BJ (cell line): ENCODE measurements around the gene ADAMTS12. TPM values are rescaled to one million over a fixed set of nuclear protein-coding genes. Genes with fewer than 3 reads are reported as not detected.

ENCODE experiments used
- CTCF ChIA-PET: fragments of 350-600 bp; formaldehyde crosslinking; extraction: SDS; loops from one replicate; lab custom pipeline; 2021; ENCODE audit warnings: antibody characterized with exemption, inconsistent platforms; lab: Yijun Ruan, JAX
- POLR2A ChIA-PET: fragments of 300-600 bp; sonication (Branson Sonifier 250); formaldehyde crosslinking; extraction: SDS; loops from one replicate; lab custom pipeline; 2021; ENCODE audit warnings: antibody characterized with exemption; lab: Charles Lee
- DNase-seq: peaks from one replicate; pipeline ENCODE4 v3.0.0-alpha.2; 2011; ENCODE audit warnings: low read depth
- H3K27me3 ChIP-seq: 2 replicates; pipeline ENCODE4 v1.6.0; 2011; ENCODE audit warnings: low read length; ENCODE audit not compliant: control insufficient read depth, insufficient read depth
- H3K36me3 ChIP-seq: 2 replicates; pipeline ENCODE4 v1.5.1; 2011; ENCODE audit warnings: low read length; ENCODE audit not compliant: control insufficient read depth, insufficient read depth
- H3K4me3 ChIP-seq: 2 replicates; pipeline ENCODE4 v1.5.1; 2011; ENCODE audit warnings: low read depth, mild to moderate bottlenecking, control low read depth, low read length
- polyA plus RNA-seq: library from polyadenylated mRNA; depleted of rRNA; stranded (reverse); fragments of >200 nt; gene quantifications from 2 replicates; pipeline ENCODE4 v1.2.3, GENCODE V29; 2011
- TF ChIP-seq, protein P1 (sequence below): IDR thresholded peaks from 2 replicates; pipeline ENCODE4 v1.5.1; 2011; ENCODE audit warnings: low read depth, mild to moderate bottlenecking, control low read depth, inconsistent platforms, low read length, moderate library complexity; ENCODE audit not compliant: insufficient read depth

Gene ADAMTS12
- polyA plus RNA-seq, 1 experiment = 25.6 TPM

DNA sequence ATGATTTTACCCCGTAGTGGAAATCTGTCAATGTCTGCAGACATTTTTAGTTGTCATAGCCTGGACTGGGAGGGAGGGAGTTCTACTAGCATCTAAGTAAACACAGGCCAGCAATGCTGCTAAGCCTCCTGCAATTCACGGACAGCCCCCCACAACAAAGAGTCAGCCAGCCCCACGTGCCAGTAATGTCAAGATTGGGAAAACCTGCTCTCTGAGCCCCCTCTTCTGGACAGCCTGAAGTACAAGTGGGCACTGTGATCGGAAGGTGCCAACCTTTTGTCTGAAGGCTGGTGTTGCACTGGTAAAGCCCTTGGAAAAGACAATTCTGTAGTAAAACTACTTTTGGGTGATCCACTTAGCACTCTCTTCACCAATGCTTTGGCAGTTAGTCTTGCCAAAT lies 296.5 kb downstream of the ADAMTS12 start:
- ChIA-PET CTCF (no interaction called here), POLR2A (no interaction called here)
- Histone ChIP-seq H3K36me3 (no peaks in the 10 kb centered on the region), H3K27me3 (no peaks in the 10 kb centered on the region), H3K4me3 (no peak overlapping the region)
- DNase-seq = no peak
- TF ChIP-seq, protein P1, sequence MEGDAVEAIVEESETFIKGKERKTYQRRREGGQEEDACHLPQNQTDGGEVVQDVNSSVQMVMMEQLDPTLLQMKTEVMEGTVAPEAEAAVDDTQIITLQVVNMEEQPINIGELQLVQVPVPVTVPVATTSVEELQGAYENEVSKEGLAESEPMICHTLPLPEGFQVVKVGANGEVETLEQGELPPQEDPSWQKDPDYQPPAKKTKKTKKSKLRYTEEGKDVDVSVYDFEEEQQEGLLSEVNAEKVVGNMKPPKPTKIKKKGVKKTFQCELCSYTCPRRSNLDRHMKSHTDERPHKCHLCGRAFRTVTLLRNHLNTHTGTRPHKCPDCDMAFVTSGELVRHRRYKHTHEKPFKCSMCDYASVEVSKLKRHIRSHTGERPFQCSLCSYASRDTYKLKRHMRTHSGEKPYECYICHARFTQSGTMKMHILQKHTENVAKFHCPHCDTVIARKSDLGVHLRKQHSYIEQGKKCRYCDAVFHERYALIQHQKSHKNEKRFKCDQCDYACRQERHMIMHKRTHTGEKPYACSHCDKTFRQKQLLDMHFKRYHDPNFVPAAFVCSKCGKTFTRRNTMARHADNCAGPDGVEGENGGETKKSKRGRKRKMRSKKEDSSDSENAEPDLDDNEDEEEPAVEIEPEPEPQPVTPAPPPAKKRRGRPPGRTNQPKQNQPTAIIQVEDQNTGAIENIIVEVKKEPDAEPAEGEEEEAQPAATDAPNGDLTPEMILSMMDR = no peak

DNA sequence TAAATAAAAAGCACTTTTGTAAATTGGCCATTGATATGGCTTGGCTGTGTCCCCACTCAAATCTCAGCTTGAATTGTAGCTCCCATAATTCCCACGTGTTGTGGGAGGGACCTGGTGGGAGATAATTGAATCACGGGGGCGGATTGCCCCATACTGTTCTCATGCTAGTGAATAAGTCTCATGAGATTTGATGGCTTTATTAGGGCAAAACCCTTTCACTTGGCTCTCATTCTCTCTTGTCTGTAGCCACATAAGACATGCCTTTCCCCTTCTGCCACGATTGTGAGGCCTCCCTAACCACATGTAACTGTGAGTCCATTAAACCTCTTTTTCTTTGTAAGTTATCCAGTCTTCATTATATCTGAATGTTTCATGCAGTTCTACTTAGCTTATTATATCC lies 297.8 kb downstream of the ADAMTS12 start:
- CTCF ChIA-PET = no interaction called here
- no peak for DNase-seq

DNA sequence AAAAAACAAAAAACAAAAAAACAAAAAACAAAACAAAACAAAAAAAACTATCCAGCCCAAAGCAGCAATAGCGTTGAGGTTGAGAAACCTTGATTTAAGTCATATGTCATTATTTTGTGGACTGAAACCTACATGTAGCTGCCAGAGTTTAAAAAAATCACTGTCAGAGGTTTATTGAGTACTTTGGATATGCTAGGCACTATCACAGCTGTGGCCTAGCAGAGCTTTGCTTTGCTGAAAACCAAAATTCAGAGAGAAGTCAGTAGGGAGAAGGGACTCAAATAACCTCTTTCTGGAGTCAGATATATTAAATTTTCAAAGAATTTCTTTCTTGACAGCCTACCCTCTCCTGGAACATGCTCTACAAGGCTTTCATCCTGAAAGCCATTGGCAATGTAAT lies 299.5 kb downstream of the ADAMTS12 start:
- POLR2A ChIA-PET = no interaction called here
- no peak for DNase-seq
- no peak overlapping the region for H3K4me3 ChIP-seq
- CTCF ChIA-PET = interaction anchor here (0.7 to 2.0 kb wide), 2 partner anchors 120 to 377 kb away, joined by 3 to 6 read pairs; no protein-coding TSS in a partner anchor
- H3K27me3 ChIP-seq = no peaks in the 10 kb centered on the region
- TF ChIP-seq, protein P1 = no peak
- peaks cover 3% of the 10 kb centered on the region for H3K36me3 ChIP-seq

More for the DNA sequence above, 297.8 kb downstream of the ADAMTS12 start:
- no peak overlapping the region for H3K4me3 ChIP-seq
- no peaks in the 10 kb centered on the region for H3K27me3 ChIP-seq
- POLR2A ChIA-PET = no interaction called here
- H3K36me3 ChIP-seq = no peaks in the 10 kb centered on the region
- TF ChIP-seq, protein P1 = no peak

DNA sequence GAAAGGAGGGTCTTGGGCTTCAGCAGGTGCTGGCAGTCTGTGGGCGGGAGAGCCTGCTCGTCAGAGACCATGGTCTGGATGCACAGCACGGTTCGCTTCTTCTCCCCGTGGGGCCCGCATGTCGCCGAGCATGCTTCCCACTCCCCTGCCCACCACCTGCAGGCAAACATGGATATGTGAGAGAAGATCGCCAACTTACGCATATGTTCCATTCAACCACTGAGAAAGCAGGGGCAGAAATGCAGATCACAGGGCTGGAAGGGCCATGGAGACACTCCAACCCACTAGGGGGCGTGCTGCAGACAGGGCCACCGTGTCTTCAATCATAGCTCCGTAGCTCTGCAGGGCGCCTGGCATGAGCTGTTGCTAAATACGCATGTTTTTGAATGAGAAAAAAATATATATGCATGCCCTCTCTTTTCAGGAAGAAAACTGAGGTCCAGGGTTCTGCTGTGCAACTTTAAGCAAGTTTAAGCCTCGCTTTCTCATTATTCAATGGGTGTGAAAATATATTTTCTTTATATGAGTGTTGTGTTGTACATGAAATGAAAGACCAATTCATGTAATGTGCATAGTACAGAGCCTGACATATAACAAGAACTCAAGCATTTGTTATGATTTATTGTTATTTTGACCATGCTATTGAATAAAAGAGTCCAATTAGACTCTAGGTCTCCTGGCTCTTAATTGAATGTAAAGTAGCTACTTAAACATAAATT lies 303.0 kb downstream of the ADAMTS12 start:
- POLR2A ChIA-PET = no interaction called here
- Histone ChIP-seq H3K27me3 (no peaks in the 10 kb centered on the region), H3K36me3 (peaks cover 3% of the 10 kb centered on the region), H3K4me3 (no peak overlapping the region)
- DNase-seq = no peak
- TF ChIP-seq, protein P1 = peak; percentile 41
- CTCF ChIA-PET = interaction anchor here (1.1 to 2.3 kb wide), 6 partner anchors 10 to 347 kb away, joined by 3 to 16 read pairs (median 4); partner anchors contain the start of gene RXFP3

DNA sequence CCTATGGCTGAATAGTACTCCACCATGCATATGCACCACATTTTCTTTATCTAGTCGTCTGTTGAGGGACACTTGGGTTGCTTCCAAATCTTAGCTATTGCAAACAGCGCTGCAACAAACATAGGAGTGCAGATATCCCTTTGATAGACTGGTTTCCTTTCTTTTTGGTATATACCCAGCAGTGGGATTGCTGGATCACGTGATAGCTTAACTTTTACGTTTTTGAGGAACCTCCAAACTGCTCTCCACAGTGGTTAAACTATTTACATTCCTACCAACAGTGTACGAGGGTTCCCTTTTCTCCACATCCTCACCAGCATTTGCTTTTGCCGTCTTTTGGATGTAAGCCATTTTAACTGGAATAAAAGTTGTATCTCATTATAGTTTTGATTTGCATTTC lies 308.5 kb downstream of the ADAMTS12 start:
- ChIA-PET CTCF (no interaction called here), POLR2A (no interaction called here)
- no peak for DNase-seq
- Histone ChIP-seq H3K36me3 (peaks cover 2% of the 10 kb centered on the region; the same call in 1 of the 2 replicates), H3K4me3 (no peak overlapping the region), H3K27me3 (no peaks in the 10 kb centered on the region)
- TF ChIP-seq, protein P1 = no peak
